Cardiac fibroblast (primary cell): ENCODE results near the gene JAKMIP3.

Experiments
- DNase-seq, 2 donors: peaks; one replicate each; pipeline versions ENCODE4 v3.0.0 to v3.0.0-alpha.2; 2010; ENCODE audit warnings: low read depth in 2 of 2
- H3K4me3 ChIP-seq, 2 donors: replicated peaks in 1 of 2; 1 replicate in 1 of 2; 2 replicates in 1 of 2; pipeline ENCODE4 v1.5.1; 2011; ENCODE audit warnings: low read depth in 2 of 2, low read length in 2 of 2, mild to moderate bottlenecking in 2 of 2, moderate library complexity in 1 of 2
- TF ChIP-seq, protein P1 (sequence below): IDR thresholded peaks from one replicate; pipeline ENCODE4 v1.5.1; 2011; ENCODE audit warnings: low read depth, mild to moderate bottlenecking, low read length, inconsistent platforms

The JAKMIP3 gene

DNA sequence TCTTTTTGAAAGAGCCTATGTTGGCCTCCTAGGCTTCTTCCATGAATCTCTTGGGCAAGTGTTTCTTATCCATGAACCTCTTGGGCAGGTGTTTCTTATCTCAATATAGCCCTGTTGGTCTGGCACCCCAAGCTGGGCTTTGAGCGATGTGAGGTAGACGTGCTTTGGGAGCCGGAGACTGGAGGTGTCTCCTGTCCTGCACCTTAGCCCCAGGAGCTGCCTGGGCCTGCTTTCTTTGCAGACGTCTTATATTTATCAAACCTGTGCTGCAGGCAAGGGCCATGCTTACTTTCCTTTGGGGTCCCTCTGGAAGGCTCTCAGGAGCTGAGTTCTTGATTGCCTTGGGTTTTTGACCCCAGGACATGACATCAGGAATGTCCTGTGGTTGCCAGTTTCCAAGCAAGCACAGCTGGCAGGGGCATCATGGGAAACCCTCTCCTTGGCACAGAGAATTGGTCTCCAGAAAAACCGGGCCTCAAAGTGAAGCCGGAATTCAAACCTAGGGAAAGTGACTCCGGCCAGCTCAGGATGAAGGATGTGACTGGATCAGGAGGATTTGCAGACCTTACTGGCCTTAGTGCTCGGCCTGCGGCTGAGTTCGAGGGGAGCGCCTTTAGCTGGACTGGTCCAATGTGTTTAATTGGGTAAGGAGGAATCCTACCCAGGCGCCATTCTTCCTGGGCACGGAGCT is 2.8 kb downstream of the JAKMIP3 start:
- H3K4me3 ChIP-seq, result no peak overlapping the region
- no peak for DNase-seq
- TF ChIP-seq, protein P1, sequence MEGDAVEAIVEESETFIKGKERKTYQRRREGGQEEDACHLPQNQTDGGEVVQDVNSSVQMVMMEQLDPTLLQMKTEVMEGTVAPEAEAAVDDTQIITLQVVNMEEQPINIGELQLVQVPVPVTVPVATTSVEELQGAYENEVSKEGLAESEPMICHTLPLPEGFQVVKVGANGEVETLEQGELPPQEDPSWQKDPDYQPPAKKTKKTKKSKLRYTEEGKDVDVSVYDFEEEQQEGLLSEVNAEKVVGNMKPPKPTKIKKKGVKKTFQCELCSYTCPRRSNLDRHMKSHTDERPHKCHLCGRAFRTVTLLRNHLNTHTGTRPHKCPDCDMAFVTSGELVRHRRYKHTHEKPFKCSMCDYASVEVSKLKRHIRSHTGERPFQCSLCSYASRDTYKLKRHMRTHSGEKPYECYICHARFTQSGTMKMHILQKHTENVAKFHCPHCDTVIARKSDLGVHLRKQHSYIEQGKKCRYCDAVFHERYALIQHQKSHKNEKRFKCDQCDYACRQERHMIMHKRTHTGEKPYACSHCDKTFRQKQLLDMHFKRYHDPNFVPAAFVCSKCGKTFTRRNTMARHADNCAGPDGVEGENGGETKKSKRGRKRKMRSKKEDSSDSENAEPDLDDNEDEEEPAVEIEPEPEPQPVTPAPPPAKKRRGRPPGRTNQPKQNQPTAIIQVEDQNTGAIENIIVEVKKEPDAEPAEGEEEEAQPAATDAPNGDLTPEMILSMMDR, result no peak

DNA sequence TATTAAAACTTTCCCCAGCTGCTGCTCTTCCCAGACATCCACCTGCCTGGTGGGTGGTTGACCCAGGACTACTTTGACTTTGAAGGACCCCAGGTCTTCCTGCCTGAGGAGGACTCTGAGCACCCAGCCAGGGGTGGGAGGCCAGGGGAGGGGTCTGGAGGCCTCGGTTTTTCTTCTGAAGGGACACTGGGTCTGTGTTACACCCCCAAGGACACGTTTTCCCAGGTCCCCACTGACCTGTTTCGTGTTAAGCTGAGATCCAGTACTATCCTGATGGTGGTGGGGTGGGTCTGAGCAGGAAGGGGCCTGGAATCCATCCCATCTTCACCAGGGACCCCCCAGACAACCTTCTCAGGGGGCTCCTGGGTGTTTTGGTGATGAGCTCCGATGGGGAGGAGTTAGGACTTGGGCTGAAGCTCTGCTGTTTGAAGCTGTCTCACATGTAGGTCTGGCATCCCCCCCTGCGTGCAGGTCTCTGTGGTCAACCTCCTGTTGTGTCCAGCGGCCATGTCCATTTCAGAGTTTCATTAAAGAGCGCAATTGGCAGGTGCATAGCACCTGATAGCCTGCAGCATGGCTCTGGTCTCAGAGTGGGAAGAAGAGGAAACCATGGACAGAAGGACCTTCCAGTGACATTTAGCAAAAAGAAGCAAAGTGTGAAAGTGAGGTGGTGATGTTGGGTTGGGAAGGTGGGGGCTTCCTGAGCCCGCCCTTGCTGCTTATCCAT is 3.5 kb downstream of the JAKMIP3 start:
- TF ChIP-seq, protein P1, result no peak
- DNase-seq, result no peak
- H3K4me3 ChIP-seq, result no peak overlapping the region

DNA sequence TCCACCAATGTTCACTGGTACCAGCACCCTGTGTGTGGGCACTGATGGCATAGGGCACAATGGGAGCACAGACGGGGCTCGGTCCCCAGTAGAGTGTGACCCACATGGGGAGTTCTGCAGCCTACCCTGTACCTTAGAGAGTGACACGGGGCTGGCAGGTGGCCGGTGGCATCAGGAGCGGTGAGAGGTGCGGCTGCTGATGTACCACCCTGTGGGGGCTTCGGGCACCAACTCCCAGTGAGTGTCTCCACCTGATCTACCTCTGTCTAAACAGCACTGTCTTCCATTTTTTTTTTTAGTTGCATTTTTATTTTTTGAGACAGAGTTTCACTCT is 4.1 kb downstream of the JAKMIP3 start:
- TF ChIP-seq, protein P1, result no peak
- no peak overlapping the region for H3K4me3 ChIP-seq
- no peak for DNase-seq

DNA sequence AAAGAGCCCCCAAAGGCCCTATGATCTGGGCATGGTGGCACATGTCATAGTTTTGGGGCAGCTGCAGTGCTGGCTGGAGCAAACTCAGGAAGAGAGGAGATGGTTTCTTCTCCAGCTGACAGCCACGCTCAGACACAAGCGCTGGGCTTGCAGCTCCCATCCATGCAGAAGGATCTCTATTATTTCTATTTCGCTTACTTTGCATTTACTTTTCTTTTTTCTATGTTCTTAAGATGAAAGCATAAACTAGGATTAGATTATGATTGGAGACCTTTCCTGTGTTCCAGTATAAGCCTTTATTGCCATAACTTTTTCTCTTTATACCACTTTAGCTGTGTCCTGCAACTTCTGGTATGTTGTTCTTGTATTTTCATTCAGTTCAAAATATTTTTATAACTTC is 5.0 kb downstream of the JAKMIP3 start:
- TF ChIP-seq, protein P1, result no peak
- no peak overlapping the region for H3K4me3 ChIP-seq
- DNase-seq, result no peak

DNA sequence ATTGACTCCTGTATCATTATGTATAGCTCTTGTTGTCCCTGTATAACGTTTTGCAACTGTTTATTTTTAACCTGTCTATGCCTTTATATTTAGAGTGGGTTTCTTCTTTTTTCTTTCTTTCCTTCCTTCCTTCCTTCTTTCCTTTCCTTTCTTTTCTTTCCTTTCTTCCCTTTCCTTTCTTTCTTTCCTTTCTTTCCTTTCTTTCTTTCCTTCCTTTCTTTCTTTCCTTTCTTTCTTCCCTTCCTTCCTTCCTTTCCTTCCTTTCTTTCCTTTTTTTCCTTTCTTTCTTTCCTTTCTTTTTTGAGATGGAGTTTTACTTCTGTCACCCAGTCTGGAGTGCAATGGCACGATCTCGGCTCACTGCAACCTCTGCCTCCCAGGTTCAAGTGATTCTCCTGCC is 5.9 kb downstream of the JAKMIP3 start:
- no peak overlapping the region for H3K4me3 ChIP-seq
- no peak for DNase-seq
- TF ChIP-seq, protein P1, result no peak

DNA sequence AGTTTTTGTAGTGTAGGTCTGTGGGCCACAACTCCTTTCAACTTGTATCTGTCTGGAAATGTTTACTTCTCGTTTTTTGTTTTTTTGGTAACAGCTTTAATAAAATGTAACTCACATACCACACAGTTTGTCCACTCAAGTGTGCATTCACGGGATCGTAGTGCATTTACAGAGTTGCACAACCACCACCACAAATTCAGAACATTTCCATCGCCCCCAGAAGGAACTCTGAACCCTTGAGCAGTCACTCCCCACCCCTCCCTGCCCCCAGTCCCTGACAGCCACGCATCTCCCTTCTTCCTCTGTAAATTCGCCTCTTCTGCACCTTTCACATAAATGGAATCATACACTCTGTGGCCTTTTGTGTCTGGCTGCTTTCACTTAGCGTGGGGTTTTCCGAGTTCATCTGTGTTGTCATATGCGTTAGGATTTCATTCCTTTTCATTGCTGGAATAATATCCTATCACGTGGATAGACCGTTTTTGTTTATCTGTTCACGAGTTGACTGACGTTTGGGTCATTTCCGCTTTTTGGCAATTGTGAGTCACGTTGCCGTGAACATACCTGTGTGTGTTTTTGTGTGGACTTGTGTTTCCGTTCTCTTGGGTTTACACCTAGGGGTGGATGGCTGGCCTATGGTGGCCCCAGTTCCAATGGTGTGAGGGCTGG is 10.3 kb downstream of the JAKMIP3 start:
- no peak overlapping the region for H3K4me3 ChIP-seq
- TF ChIP-seq, protein P1, result no peak
- DNase-seq, result no peak
